Measurements from ENCODE around the gene PCNX2.

Gene PCNX2

GRCh38 chr1:233295237-233295974, at the start of gene PCNX2:
TSS of gene PCNX2 (minus strand) at chr1:233295725. CDS start at chr1:233295478, 247 bp downstream.
- H3K4me1 ChIP-seq, result peaks cover 17% of the 10 kb centered on the region
- peak within 1 kb of the TSS; percentile 42 for H3K27ac ChIP-seq

GRCh38 chr1:233343262-233343661, 47.7 kb upstream of the PCNX2 start:
- Histone ChIP-seq H3K9ac (no peak overlapping the region), H3K27ac (no peak overlapping the region), H3K36me3 (no peaks in the 10 kb centered on the region), H4K20me1 (no peaks in the 10 kb centered on the region), H3K4me2 (no peak overlapping the region), H3K27me3 (no peaks in the 10 kb centered on the region), H3K4me3 (no peak overlapping the region), H3K9me3 (peaks cover 4% of the 10 kb centered on the region; the same call in 1 of the 2 replicates), H3K4me1 (peaks cover 5% of the 10 kb centered on the region; the same call in 1 of the 2 replicates)
- TF ChIP-seq Cebpa-rat (IDR thresholded peaks at IDR 0.05), result no peak

More at GRCh38 chr1:233295237-233295974, at the start of gene PCNX2:
- peak within 1 kb of the TSS; percentile 93 for H3K4me2 ChIP-seq
- H4K20me1 ChIP-seq, result no peaks in the 10 kb centered on the region
- peak within 1 kb of the TSS; percentile 75 for H3K9ac ChIP-seq
- no peak for TF ChIP-seq Cebpa-rat (IDR thresholded peaks at IDR 0.05)
- peak within 1 kb of the TSS; percentile 85 for H3K4me3 ChIP-seq
- H3K9me3 ChIP-seq, result no peaks in the 10 kb centered on the region
- H3K36me3 ChIP-seq, result no peaks in the 10 kb centered on the region
- H3K27me3 ChIP-seq, result no peaks in the 10 kb centered on the region

- Histone ChIP-seq H3K36me3 (no peaks in the 10 kb centered on the region), H3K4me2 (no peak overlapping the region), H3K27ac (no peak overlapping the region), H4K20me1 (no peaks in the 10 kb centered on the region), H3K4me3 (no peak overlapping the region), H3K27me3 (no peaks in the 10 kb centered on the region), H3K9ac (no peak overlapping the region), H3K4me1 (peaks cover 5% of the 10 kb centered on the region; the same call in 1 of the 2 replicates), H3K9me3 (peaks cover 4% of the 10 kb centered on the region; the same call in 1 of the 2 replicates)
- no peak for TF ChIP-seq Cebpa-rat (IDR thresholded peaks at IDR 0.05)
These were observed 46.6 kb upstream of the PCNX2 start for GRCh38 chr1:233342086-233342485.

GRCh38 chr1:233340966-233341516, 45.5 kb upstream of the PCNX2 start:
- Histone ChIP-seq H3K36me3 (no peaks in the 10 kb centered on the region), H3K27me3 (no peaks in the 10 kb centered on the region), H3K9me3 (peaks cover 4% of the 10 kb centered on the region; the same call in 1 of the 2 replicates), H3K9ac (no peak overlapping the region), H3K4me2 (no peak overlapping the region), H3K27ac (no peak overlapping the region), H3K4me1 (peaks cover 5% of the 10 kb centered on the region; the same call in 1 of the 2 replicates), H3K4me3 (no peak overlapping the region), H4K20me1 (no peaks in the 10 kb centered on the region)
- TF ChIP-seq Cebpa-rat (IDR thresholded peaks at IDR 0.05), result no peak

- Histone ChIP-seq H3K9me3 (peaks cover 4% of the 10 kb centered on the region; the same call in 1 of the 2 replicates), H3K36me3 (no peaks in the 10 kb centered on the region), H3K4me3 (no peak overlapping the region), H3K27ac (no peak overlapping the region), H3K4me1 (peaks cover 5% of the 10 kb centered on the region; the same call in 1 of the 2 replicates), H3K27me3 (no peaks in the 10 kb centered on the region), H4K20me1 (no peaks in the 10 kb centered on the region), H3K4me2 (no peak overlapping the region), H3K9ac (no peak overlapping the region)
- TF ChIP-seq Cebpa-rat (IDR thresholded peaks at IDR 0.05), result no peak
These were observed 44.6 kb upstream of the PCNX2 start for GRCh38 chr1:233340031-233340555.

GRCh38 chr1:233338102-233338501, 42.6 kb upstream of the PCNX2 start:
- H3K4me2 ChIP-seq, result no peak overlapping the region
- no peaks in the 10 kb centered on the region for H3K9me3 ChIP-seq
- no peak overlapping the region for H3K27ac ChIP-seq
- no peaks in the 10 kb centered on the region for H3K36me3 ChIP-seq
- no peaks in the 10 kb centered on the region for H4K20me1 ChIP-seq
- peaks cover 5% of the 10 kb centered on the region; the same call in 1 of the 2 replicates for H3K4me1 ChIP-seq
- no peak overlapping the region for H3K9ac ChIP-seq
- H3K27me3 ChIP-seq, result no peaks in the 10 kb centered on the region
- no peak overlapping the region for H3K4me3 ChIP-seq
- TF ChIP-seq Cebpa-rat (IDR thresholded peaks at IDR 0.05), result no peak

- H3K36me3 ChIP-seq, result no peaks in the 10 kb centered on the region
- H3K4me2 ChIP-seq, result no peak overlapping the region
- no peaks in the 10 kb centered on the region for H3K9me3 ChIP-seq
- no peaks in the 10 kb centered on the region for H4K20me1 ChIP-seq
- H3K4me1 ChIP-seq, result peaks cover 5% of the 10 kb centered on the region; the same call in 1 of the 2 replicates
- no peaks in the 10 kb centered on the region for H3K27me3 ChIP-seq
- TF ChIP-seq Cebpa-rat (IDR thresholded peaks at IDR 0.05), result no peak
- no peak overlapping the region for H3K4me3 ChIP-seq
- H3K9ac ChIP-seq, result no peak overlapping the region
- no peak overlapping the region for H3K27ac ChIP-seq
These were observed 42.0 kb upstream of the PCNX2 start for GRCh38 chr1:233337505-233337904.

GRCh38 chr1:233336554-233337456, 41.3 kb upstream of the PCNX2 start:
- Histone ChIP-seq H3K9ac (no peak overlapping the region), H3K9me3 (no peaks in the 10 kb centered on the region), H3K27me3 (no peaks in the 10 kb centered on the region), H4K20me1 (no peaks in the 10 kb centered on the region), H3K27ac (no peak overlapping the region), H3K4me3 (no peak overlapping the region), H3K4me1 (peaks cover 5% of the 10 kb centered on the region; the same call in 1 of the 2 replicates), H3K4me2 (no peak overlapping the region), H3K36me3 (no peaks in the 10 kb centered on the region)
- no peak for TF ChIP-seq Cebpa-rat (IDR thresholded peaks at IDR 0.05)

- Histone ChIP-seq H3K4me2 (no peak overlapping the region), H3K27ac (no peak overlapping the region), H3K9ac (no peak overlapping the region), H3K9me3 (no peaks in the 10 kb centered on the region), H4K20me1 (0 out of 2 replicates have a peak, but pooled peaks cover 9% of the 10 kb centered on the region), H3K27me3 (peaks cover 7% of the 10 kb centered on the region; the same call in 1 of the 2 replicates), H3K4me3 (no peak overlapping the region), H3K4me1 (peaks cover 14% of the 10 kb centered on the region), H3K36me3 (no peaks in the 10 kb centered on the region)
- TF ChIP-seq Cebpa-rat (IDR thresholded peaks at IDR 0.05), result no peak
These were observed 38.6 kb upstream of the PCNX2 start for GRCh38 chr1:233334092-233334491.
